ENCODE data around the gene NKD1.

NKD1 gene

GRCh38 chr16:50602531-50603205, 54.5 kb downstream of the NKD1 start:
- peak; percentile 50 for DNase-seq

GRCh38 chr16:50603206-50604064, 55.2 kb downstream of the NKD1 start:
- DNase-seq: no peak

GRCh38 chr16:50604065-50604418, 55.8 kb downstream of the NKD1 start:
- DNase-seq: no peak

- DNase-seq: no peak
These were observed 56.4 kb downstream of the NKD1 start for GRCh38 chr16:50604610-50605009.

- DNase-seq: no peak
These were observed 57.7 kb downstream of the NKD1 start for GRCh38 chr16:50605733-50606430.

GRCh38 chr16:50606431-50607050, 58.3 kb downstream of the NKD1 start:
- no peak for DNase-seq

GRCh38 chr16:50607051-50607431, 58.8 kb downstream of the NKD1 start:
- no peak for DNase-seq

- no peak for DNase-seq
These were observed 59.3 kb downstream of the NKD1 start for GRCh38 chr16:50607447-50607846.

- no peak for DNase-seq
These were observed 59.9 kb downstream of the NKD1 start for GRCh38 chr16:50607970-50608557.

- DNase-seq: no peak
These were observed 60.9 kb downstream of the NKD1 start for GRCh38 chr16:50609049-50609448.

GRCh38 chr16:50609471-50609870, 61.3 kb downstream of the NKD1 start:
- no peak for DNase-seq

GRCh38 chr16:50610331-50611262, 62.4 kb downstream of the NKD1 start:
- DNase-seq: no peak

GRCh38 chr16:50611332-50611934, 63.2 kb downstream of the NKD1 start:
- DNase-seq: no peak

- no peak for DNase-seq
These were observed 64.0 kb downstream of the NKD1 start for GRCh38 chr16:50611995-50612848.

- no peak for DNase-seq
These were observed 64.6 kb downstream of the NKD1 start for GRCh38 chr16:50612849-50613198.

GRCh38 chr16:50613281-50613963, 65.2 kb downstream of the NKD1 start:
- no peak for DNase-seq

- no peak for DNase-seq
These were observed 65.8 kb downstream of the NKD1 start for GRCh38 chr16:50613964-50614474.

GRCh38 chr16:50614955-50615724, 66.9 kb downstream of the NKD1 start:
- DNase-seq: no peak

- DNase-seq: no peak
These were observed 67.7 kb downstream of the NKD1 start for GRCh38 chr16:50615891-50616290.
